ENCODE results near the gene DR1.

Gene DR1

DNA sequence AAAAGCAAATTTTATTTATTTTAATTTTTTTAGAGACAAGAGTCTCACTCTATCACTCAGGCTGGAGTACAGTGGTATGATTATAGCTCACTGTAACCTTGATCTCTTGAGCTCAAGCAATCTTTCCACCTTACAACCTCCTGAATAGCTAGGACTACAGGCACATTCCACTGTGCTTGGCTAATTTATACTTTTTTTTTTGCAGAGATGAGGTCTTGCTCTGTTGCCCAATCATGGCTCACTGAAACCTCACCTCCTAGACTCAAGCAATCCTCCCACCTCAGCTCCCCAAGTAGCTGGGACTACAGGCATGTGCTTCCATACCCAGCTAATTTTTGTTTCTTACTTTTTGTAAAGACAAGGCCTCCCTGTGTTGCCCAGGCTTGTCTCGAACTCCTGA lies 49.5 kb downstream of the DR1 start:
- DNase-seq = no peak

DNA sequence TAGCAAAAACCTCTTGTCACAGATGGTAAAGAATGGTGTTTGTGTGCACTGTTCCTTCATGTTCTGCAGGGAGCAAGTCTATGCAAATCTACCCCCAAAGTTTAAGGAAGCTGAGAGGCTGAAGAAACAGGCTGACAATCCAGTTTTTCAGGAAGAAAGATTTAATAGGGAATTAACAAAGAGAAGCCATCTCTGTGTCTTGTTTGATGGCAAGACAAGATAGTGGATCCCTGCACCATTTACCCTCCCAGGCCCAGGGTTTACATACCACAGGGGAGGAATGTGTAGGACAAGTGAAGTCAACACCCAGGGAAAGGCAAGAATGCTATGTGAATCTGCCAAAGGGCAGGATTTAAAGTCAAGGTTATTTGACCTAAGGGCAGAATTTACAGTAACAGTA lies 54.1 kb downstream of the DR1 start:
- DNase-seq = no peak

DNA sequence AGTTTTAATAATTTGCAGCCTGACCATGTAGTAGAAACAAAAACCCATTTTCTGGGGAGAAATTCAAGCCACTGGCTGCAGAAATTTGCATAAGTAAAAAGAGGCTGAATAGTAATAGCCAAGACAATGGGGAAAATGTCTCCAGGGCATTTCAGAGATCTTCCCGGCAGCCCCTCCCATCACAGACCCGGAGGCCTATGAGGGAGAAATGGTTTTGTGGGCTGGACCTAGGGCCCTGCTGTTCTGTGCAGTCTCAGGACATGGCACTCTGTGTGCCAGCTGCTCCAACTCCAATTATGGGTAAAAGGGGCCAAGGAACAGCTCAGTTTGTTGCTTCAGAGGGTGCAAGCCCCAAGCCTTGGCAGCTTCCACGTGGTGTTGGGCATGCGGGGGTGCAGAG lies 62.5 kb downstream of the DR1 start:
- no peak for DNase-seq

DNA sequence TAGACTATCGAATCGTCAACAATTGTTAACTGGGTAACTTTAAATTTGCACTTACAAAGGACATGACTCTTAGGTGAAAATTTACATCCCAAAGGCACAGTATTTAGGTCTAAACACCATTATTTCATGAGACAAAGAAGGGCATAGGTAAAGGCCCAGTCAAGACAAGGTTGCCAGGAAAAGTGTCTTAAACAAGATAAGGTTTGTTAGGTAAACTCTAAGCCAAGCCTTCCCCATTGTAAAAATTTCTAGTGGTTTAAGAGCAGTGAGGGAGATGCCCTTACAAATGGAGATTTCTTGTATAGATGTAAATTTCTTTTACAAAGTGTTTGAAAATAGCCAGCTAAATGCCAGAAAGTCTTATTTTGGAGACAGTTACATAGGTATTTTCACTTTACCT lies 65.3 kb downstream of the DR1 start:
- DNase-seq = no peak

DNA sequence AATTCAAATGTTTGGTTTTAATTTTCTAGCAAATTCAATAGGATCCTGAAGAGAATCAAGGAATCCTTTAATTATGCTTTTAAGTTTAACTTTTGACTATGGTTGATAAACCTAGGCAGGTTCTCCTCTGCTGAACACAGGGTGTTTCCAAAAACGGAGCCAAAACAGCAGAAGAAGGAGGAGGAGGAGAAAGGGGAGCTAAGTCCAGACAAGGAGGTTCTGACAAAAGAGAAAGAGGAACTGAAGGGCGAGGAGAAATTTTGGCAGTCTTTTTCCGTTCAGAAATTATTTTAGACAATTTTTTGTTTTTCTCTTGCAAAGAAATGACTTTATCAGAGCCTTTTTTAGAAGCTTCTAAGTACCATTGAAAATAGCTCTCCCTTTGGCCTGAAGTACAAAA lies 69.0 kb downstream of the DR1 start:
- no peak for DNase-seq

DNA sequence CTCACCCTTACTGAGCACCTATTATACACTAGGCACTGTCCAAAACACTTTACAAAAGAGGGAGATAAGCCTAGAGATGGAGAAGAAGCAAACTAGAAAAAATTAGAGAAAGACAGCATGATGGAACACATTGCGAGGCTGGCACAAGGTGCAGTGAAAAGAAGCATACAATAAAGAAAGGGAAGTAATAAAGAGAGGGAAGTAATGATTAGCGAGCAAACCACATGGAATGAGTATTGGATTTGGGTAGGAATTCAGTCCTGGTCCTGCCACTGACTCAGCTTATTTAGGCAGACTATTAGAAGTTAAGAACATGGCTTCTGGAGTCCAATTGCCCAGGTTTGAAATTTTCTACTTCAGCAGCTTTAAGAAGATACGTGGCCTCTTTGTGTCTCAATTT lies 69.6 kb downstream of the DR1 start:
- DNase-seq = no peak

DNA sequence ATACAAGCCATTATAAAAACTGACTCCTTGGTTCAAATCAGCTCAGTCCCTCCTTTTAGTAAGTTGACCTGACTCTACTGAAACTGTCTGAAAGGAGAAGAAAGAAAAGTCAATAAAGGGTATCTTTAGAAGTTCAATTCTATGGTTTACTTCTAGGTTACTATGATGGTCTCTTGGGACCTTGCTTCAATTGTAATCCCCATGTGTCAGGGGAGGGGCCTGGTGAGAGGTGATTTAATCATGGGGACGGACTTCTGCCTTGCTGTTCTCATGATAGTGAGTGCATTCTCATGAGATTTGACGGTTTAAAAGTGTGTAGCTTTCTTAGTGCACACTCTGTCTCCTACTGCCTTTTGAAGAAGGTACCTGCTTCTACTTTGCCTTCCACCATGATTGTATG lies 70.5 kb downstream of the DR1 start:
- DNase-seq = no peak
